ENCODE measurements around the gene LRRC37A3.
"Not testable (repeated sequence)": the region's sequence is repeated elsewhere in the genome, so short reads cannot be mapped to it uniquely, and the experiment has no call there.

Gene LRRC37A3

GRCh38 chr17:64925244-64925643, 6.0 kb upstream of the LRRC37A3 start:
- not testable (repeated sequence) for DNase-seq

- not testable (repeated sequence) for DNase-seq
Observed at GRCh38 chr17:64923051-64923568, 3.8 kb upstream of the LRRC37A3 start.

GRCh38 chr17:64920419-64921172, 1.3 kb upstream of the LRRC37A3 start:
- DNase-seq: no peak

GRCh38 chr17:64920026-64920418, 744 bp upstream of the LRRC37A3 start:
- DNase-seq: no peak

GRCh38 chr17:64918842-64919288, 413 bp downstream of the LRRC37A3 start:
- not testable (repeated sequence) for DNase-seq

- DNase-seq: not testable (repeated sequence)
Observed at GRCh38 chr17:64917540-64917939, 1.7 kb downstream of the LRRC37A3 start.

- not testable (repeated sequence) for DNase-seq
Observed at GRCh38 chr17:64915244-64915643, 4.0 kb downstream of the LRRC37A3 start.

- not testable (repeated sequence) for DNase-seq
Observed at GRCh38 chr17:64910191-64910514, 9.1 kb downstream of the LRRC37A3 start.

- DNase-seq: not testable (repeated sequence)
Observed at GRCh38 chr17:64909511-64910190, 9.6 kb downstream of the LRRC37A3 start.

GRCh38 chr17:64904069-64904468, 15.2 kb downstream of the LRRC37A3 start:
- DNase-seq: not testable (repeated sequence)

- DNase-seq: not testable (repeated sequence)
Observed at GRCh38 chr17:64897136-64897535, 22.1 kb downstream of the LRRC37A3 start.

GRCh38 chr17:64874210-64874609, 45.1 kb downstream of the LRRC37A3 start:
- not testable (repeated sequence) for DNase-seq

GRCh38 chr17:64847504-64848466, 71.5 kb downstream of the LRRC37A3 start:
- DNase-seq: not testable (repeated sequence)

- DNase-seq: not testable (repeated sequence)
Observed at GRCh38 chr17:64846892-64847291, 72.4 kb downstream of the LRRC37A3 start.

GRCh38 chr17:64843918-64844317, 75.4 kb downstream of the LRRC37A3 start:
- DNase-seq: not testable (repeated sequence)

GRCh38 chr17:64842900-64843299, 76.4 kb downstream of the LRRC37A3 start:
- DNase-seq: not testable (repeated sequence)

- not testable (repeated sequence) for DNase-seq
Observed at GRCh38 chr17:64840960-64841359, 78.3 kb downstream of the LRRC37A3 start.

GRCh38 chr17:64838513-64838912, 80.8 kb downstream of the LRRC37A3 start:
- DNase-seq: not testable (repeated sequence)

GRCh38 chr17:64837018-64837761, 82.1 kb downstream of the LRRC37A3 start:
- not testable (repeated sequence) for DNase-seq

- DNase-seq: not testable (repeated sequence)
Observed at GRCh38 chr17:64836623-64837017, 82.7 kb downstream of the LRRC37A3 start.

GRCh38 chr17:64834060-64834459, 85.2 kb downstream of the LRRC37A3 start:
- DNase-seq: not testable (repeated sequence)

- not testable (repeated sequence) for DNase-seq
Observed at GRCh38 chr17:64830631-64831040, 88.6 kb downstream of the LRRC37A3 start.
